DLD1 (cell line): ENCODE results near the gene C6orf47.

Source experiments
- in situ Hi-C: cut with HindIII; loops from 2 replicates; pipeline ENCODE4 v1.10.0; 2017; ENCODE audit warnings: low sequenced_read_pairs

Gene C6orf47

GRCh38 chr6:31689249-31690110 lies 28.9 kb upstream of the C6orf47 start:
- in situ Hi-C loops = loop anchor here (5.0 kb wide), 1 partner anchor 43 kb away; no protein-coding TSS in a partner anchor

GRCh38 chr6:31687860-31688693 lies 27.5 kb upstream of the C6orf47 start:
- in situ Hi-C loops = no loop called here

- in situ Hi-C loops = no loop called here
Measured at GRCh38 chr6:31687321-31687720, 26.7 kb upstream of the C6orf47 start.

- in situ Hi-C loops = no loop called here
Measured at GRCh38 chr6:31686483-31686882, 25.9 kb upstream of the C6orf47 start.

GRCh38 chr6:31683591-31683990 lies 23.0 kb upstream of the C6orf47 start:
- in situ Hi-C loops = no loop called here

GRCh38 chr6:31681135-31681671 lies 20.6 kb upstream of the C6orf47 start:
- in situ Hi-C loops = no loop called here

- in situ Hi-C loops = no loop called here
Measured at GRCh38 chr6:31680226-31681134, 19.9 kb upstream of the C6orf47 start, which contains the start of gene LY6G5C. LY6G5C (minus strand) TSS chr6:31681067; CDS start chr6:31680373, 694 bp downstream.

- in situ Hi-C loops = no loop called here
Measured at GRCh38 chr6:31677955-31678354, 17.4 kb upstream of the C6orf47 start.

GRCh38 chr6:31676904-31677303 lies 16.3 kb upstream of the C6orf47 start:
- in situ Hi-C loops = no loop called here

GRCh38 chr6:31676322-31676903 lies 15.8 kb upstream of the C6orf47 start:
- in situ Hi-C loops = no loop called here

- in situ Hi-C loops = no loop called here
Measured at GRCh38 chr6:31669676-31670075, 9.1 kb upstream of the C6orf47 start, which contains the start of gene LY6G5B. LY6G5B (plus strand) TSS chr6:31669976; CDS start chr6:31670951, 975 bp downstream.

GRCh38 chr6:31666337-31666965 lies 5.9 kb upstream of the C6orf47 start:
- in situ Hi-C loops = no loop called here

GRCh38 chr6:31665501-31666336 lies 5.1 kb upstream of the C6orf47 start, which contains the start of gene CSNK2B:
CSNK2B (plus strand) TSS chr6:31666080; CDS start chr6:31666832, 752 bp downstream.
- in situ Hi-C loops = no loop called here

GRCh38 chr6:31664790-31665500 lies 4.4 kb upstream of the C6orf47 start, which contains the start of gene GPANK1:
GPANK1 (minus strand) TSS chr6:31664997; CDS start chr6:31664478, 519 bp downstream.
- in situ Hi-C loops = no loop called here

- in situ Hi-C loops = no loop called here
Measured at GRCh38 chr6:31663961-31664789, 3.6 kb upstream of the C6orf47 start.

GRCh38 chr6:31663126-31663960 lies 2.8 kb upstream of the C6orf47 start:
- in situ Hi-C loops = no loop called here
